GM19025 (cell line): ENCODE results near the gene CPNE9.
A peak's percentile ranks its signal among the peaks of the same experiment; 100 is the strongest.

Source experiments
- ATAC-seq: cut with Tn5 transposase; IDR thresholded peaks from one replicate; pipeline ENCODE4 v1.9.1; 2021; ENCODE audit warnings: mild to moderate bottlenecking, low read depth, moderate library complexity; ENCODE audit not compliant: unreplicated experiment

Gene CPNE9

GRCh38 chr3:9713142-9713541 is 9.5 kb downstream of the CPNE9 start:
- no peak for ATAC-seq

- no peak for ATAC-seq
These were observed 11.5 kb downstream of the CPNE9 start for GRCh38 chr3:9715136-9715535.

DNA sequence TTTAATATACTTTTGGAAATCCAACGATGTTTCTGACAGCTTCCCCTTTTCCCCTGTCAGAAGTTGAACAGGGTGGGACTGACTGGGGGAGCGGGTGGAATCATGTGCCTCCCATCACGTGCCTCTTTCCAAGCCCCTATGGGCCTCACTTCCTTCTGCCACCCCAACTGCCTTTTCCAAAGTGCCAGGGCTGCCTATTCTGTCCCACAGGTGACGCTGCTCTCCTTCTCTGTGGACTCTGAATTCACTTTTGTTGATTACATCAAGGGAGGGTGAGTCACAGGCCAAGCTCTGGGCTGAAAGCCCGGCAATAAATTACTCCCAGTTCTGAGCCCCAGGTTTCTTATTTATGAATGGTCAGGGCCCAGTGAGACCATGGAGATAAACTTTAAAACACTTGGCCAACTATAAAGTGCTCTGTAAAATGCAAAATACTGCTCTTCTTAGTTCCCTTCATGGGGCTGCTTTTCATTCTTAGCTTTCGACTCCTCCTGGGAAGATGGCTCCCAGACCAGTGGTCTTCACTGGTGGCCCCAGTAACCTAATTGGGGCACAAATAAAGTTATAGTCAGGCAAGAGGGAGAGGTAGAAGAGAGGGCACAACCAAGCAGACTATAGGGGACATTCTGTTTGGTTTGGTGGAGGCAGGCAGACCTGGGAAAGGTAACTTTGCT is 12.3 kb downstream of the CPNE9 start:
- ATAC-seq, result no peak

DNA sequence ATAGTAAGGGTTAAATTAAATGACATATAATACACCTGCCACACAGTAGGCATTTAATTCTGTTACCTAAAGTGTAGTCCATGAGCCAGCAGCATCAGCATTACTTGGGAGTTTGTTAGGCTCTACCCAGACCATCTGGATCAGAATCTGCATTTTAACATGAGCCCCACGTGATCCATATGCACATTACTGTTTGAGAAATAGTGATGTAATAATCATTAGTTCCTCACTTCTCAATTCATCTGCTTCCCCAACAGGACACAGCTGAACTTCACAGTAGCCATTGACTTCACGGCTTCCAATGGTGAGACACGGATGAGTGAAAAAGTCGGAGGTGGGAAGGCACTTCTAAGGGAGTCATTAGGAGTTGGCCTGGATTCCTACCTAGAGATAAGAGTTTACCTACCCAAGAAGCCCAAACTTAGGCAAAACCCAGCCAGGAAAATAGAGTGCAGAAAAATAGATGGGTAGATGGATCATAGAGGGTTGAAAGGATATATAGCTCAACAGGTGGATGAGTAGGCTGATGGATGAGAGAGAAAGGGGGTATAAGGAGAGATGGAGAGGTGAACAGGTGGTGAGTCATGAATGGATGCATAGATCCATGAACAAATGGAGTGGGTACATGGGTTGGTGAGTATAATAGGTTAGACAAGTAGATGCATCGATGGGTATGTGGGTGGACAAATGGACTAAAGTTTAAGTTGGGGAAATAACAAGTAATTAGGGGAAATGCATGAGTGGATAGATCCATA is 13.3 kb downstream of the CPNE9 start:
- no peak for ATAC-seq

GRCh38 chr3:9717563-9717962 is 13.9 kb downstream of the CPNE9 start:
- no peak for ATAC-seq

DNA sequence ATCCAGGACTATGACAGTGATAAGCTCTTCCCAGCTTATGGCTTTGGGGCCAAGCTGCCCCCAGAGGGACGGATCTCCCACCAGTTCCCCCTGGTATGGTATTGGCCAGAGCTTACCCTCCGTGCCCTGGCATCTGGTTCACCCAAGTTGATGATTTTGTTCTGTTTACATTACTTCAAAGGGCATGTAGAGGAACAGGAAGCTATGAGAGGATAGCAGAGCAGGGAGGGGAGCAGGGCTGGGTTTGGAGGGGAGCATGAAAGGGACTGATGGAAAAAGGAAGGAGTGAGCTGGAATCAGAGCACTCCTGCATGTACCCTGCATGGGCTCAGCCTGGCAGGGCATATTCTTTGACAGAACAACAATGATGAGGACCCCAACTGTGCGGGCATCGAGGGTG is 14.5 kb downstream of the CPNE9 start:
- ATAC-seq, result no peak

GRCh38 chr3:9721015-9721699 is 17.5 kb downstream of the CPNE9 start:
- ATAC-seq, result no peak

DNA sequence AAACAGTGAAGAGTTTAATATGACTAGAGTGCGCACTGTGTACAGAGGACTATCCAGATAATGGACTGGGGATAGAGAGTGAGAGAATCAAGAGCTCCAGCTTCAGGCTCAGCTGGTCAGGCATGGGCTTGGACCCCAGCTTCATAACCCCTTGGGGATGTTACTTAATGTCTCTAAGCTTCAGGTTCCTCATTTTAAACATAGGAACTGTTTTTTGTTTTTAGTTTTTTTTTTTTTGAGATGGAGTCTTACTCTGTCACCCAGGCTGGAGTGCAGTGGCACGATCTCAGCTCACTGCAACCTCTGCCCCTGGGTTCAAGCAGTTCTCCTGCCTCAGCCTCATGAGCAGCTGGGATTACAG is 18.0 kb downstream of the CPNE9 start:
- no peak for ATAC-seq

GRCh38 chr3:9725775-9726515 is 22.3 kb downstream of the CPNE9 start:
- ATAC-seq, result no peak

DNA sequence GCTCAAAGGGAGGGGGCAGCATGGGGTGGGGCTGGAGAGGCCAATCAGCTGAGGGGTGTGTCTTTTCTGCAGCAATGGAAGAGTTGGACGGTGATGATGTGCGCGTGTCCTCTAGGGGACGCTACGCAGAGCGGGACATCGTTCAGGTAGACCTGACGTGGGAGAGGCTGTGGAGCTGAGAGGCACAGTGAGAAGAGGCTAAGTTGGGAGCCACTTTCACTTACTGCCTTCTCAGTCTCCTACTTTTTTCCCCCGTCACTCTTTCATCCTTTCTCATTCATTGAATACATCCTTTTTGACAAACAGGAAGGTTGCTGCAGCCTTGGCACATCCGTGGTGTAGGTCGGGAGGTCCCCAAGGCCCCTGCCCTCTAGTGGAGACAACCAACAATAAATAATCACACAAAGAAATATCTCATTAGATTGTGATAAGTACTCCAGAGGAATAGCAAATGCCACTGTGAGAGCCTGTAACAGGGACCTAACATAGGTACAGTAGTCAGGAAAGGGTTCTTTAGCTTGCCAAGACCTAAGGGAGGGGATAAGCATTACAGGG is 23.5 kb downstream of the CPNE9 start:
- no peak for ATAC-seq

DNA sequence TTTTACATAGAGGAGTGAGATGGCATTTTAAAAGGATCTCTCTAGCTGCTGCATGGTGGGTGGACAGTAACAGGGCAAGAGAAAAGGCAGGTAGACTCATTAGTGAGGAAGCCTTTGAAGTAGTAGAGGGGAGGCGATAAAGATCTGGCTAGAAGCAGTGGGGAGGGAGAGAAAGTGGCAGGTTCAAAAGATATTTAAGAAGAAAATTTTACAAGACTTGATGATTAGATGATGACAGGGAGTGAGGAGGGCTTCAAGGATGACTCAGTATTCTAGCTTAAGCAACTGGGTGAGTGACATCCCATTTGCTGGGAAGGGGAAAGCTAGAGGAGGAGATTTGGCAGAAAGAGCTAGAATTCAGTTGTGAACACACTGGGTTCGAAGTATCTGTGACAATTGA is 24.1 kb downstream of the CPNE9 start:
- no peak for ATAC-seq

- no peak for ATAC-seq
These were observed 25.8 kb downstream of the CPNE9 start for GRCh38 chr3:9729419-9729818.

DNA sequence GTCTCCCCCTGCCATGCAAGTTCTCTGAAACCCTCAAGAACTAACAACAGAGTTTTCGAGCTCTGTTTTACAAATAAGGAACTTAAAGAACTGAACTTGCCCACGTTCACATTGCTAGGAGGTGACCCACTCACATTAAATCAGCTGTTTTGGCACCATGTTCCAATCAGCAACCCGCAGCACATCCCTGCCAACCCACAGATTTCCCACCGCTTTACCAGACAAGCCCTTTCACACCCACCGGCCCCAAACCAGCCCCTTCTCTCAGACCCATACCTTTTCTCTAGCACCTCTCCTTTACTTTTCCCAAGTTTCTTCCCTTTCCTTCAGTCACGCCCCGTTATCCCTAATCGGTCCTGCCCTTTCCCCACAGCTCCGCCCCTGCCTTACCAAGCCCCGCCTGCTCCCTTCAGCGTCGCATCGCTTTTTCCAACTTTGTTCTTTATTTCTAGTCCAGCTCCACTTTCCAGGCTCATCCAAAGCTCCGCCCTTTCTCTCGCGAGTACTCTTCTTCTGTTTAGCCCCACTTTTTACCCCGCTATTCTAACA is 27.1 kb downstream of the CPNE9 start:
- peak; percentile 40 for ATAC-seq

DNA sequence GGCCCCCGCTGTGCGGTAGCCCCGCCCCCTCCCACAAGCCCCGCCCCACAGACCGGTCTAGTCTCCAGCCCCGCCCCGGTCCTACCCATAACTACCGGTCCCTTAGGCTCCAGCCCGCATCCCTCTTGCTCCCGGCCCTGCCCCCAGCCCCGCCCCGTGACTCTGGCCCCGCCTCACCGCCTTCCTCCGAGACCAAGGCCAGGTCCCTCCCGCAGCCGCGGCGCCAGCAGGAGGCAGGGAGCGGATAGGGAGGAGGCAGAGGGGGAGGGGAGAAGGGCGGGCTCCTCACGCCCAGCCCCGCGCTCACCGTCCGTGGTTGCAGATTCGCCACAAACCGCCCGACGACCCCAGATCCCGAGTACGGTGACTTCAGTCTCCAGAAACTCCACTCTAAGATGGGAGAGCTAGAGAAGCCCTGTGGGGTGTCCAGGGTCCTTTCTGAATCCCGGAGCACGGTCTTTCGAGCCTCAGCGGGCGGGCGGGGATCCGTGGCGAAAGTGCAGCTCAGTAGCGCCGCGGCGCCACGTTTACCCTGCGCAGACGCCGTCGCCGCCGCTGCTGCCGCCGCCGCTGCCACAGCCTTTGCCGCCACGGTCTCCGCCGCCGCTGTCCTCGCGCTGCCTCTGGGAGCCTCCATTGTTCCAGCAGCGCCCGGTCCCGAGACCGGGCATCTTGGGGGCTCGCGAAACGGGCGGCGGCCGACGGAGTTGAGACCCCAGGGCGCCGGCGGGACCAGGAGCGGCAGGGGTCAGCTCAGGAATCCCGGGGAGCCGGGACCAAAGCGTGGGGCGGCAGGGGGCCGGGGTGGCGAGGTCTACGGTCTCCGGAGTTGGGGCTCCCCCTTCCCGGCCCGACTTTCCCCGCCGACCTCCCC is 27.8 kb downstream of the CPNE9 start, which contains the start of gene BRPF1:
Gene BRPF1, plus strand, starts transcription at position 530 of the 874 bp plus-strand sequence. CDS start 2,406 bp downstream, outside the sequence.
- peak; percentile 96 for ATAC-seq

- ATAC-seq, result no peak
These were observed 28.6 kb downstream of the CPNE9 start for GRCh38 chr3:9732080-9732739.

DNA sequence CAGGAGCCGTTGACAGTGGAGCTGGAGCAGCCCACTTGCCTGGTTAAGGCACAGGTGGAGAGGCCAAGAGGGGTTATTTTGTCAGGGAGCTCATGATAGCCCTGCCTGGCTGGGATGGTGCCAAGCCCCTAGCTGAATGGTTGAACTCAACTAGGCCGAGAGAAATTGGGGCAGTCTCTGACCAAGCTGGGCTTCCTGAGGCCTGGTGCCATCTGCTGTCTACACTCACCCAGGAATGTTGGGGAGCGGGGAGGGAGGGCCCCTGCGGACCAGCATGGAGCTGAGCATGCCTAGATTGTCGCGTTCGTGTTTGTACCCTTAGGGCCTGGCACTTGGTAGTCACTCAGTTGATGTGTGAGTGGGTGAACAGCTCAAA is 29.1 kb downstream of the CPNE9 start:
- no peak for ATAC-seq

GRCh38 chr3:9736831-9737230 is 33.2 kb downstream of the CPNE9 start:
- ATAC-seq, result no peak

- ATAC-seq, result no peak
These were observed 35.5 kb downstream of the CPNE9 start for GRCh38 chr3:9739181-9739580.

GRCh38 chr3:9742560-9742959 is 38.9 kb downstream of the CPNE9 start:
- ATAC-seq, result no peak
